Kidney epithelial cell (primary cell): ENCODE measurements around the gene KIAA2012. TPM values are rescaled to one million over a fixed set of nuclear protein-coding genes. Genes with fewer than 3 reads are reported as not detected.
"Not testable (repeated sequence)": the region's sequence is repeated elsewhere in the genome, so short reads cannot be mapped to it uniquely, and the experiment has no call there.

Source experiments
- DNase-seq: peaks from one replicate; pipeline ENCODE4 v3.0.0-alpha.2; 2010; ENCODE audit warnings: low read depth
- H3K27me3 ChIP-seq: 2 replicates; pipeline ENCODE4 v1.6.0; 2011; ENCODE audit warnings: low read length; ENCODE audit not compliant: control insufficient read depth, insufficient read depth
- H3K36me3 ChIP-seq: 2 replicates; pipeline ENCODE4 v1.5.1; 2011; ENCODE audit warnings: low read length; ENCODE audit not compliant: control insufficient read depth, insufficient read depth
- H3K4me3 ChIP-seq: 2 replicates; pipeline ENCODE4 v1.5.1; 2011; ENCODE audit warnings: low read depth, mild to moderate bottlenecking, control low read depth, low read length
- CTCF ChIP-seq: IDR thresholded peaks from 2 replicates; pipeline ENCODE4 v1.5.1; 2011; ENCODE audit warnings: mild to moderate bottlenecking, moderate library complexity, low read length, control low read depth, inconsistent platforms; ENCODE audit not compliant: insufficient read depth, poor library complexity, severe bottlenecking
- total RNA-seq: library from RNA; depleted of rRNA; stranded (reverse); fragments of >200 nt; gene quantifications from 2 replicates; pipeline ENCODE4 v1.2.3, GENCODE V29; 2015

The KIAA2012 gene
- total RNA-seq, 1 donor from 2014 or later: not detected

GRCh38 chr2:202127687-202128331 is 54.8 kb downstream of the KIAA2012 start:
- no peaks in the 10 kb centered on the region for H3K27me3 ChIP-seq
- no peak overlapping the region for H3K4me3 ChIP-seq
- no peaks in the 10 kb centered on the region for H3K36me3 ChIP-seq
- TF ChIP-seq CTCF: no peak
- DNase-seq: no peak

- DNase-seq: no peak
- no peak for TF ChIP-seq CTCF
- Histone ChIP-seq H3K27me3 (no peaks in the 10 kb centered on the region), H3K4me3 (no peak overlapping the region), H3K36me3 (no peaks in the 10 kb centered on the region)
These were observed 56.8 kb downstream of the KIAA2012 start for GRCh38 chr2:202129841-202130240.

- DNase-seq: no peak
- H3K4me3 ChIP-seq: no peak overlapping the region
- no peaks in the 10 kb centered on the region for H3K27me3 ChIP-seq
- TF ChIP-seq CTCF: no peak
- no peaks in the 10 kb centered on the region for H3K36me3 ChIP-seq
These were observed 60.3 kb downstream of the KIAA2012 start for GRCh38 chr2:202133200-202133908.

- TF ChIP-seq CTCF: no peak
- Histone ChIP-seq H3K27me3 (no peaks in the 10 kb centered on the region), H3K4me3 (no peak overlapping the region), H3K36me3 (no peaks in the 10 kb centered on the region)
- DNase-seq: no peak
These were observed 60.8 kb downstream of the KIAA2012 start for GRCh38 chr2:202133909-202134265.

GRCh38 chr2:202135091-202135874 is 62.2 kb downstream of the KIAA2012 start:
- Histone ChIP-seq H3K36me3 (no peaks in the 10 kb centered on the region), H3K4me3 (no peak overlapping the region), H3K27me3 (no peaks in the 10 kb centered on the region)
- DNase-seq: peak; percentile 60
- no peak for TF ChIP-seq CTCF

GRCh38 chr2:202136039-202136438 is 63.0 kb downstream of the KIAA2012 start:
- H3K4me3 ChIP-seq, H3K27me3 ChIP-seq, DNase-seq, H3K36me3 ChIP-seq: not testable (repeated sequence)
